Measurements from ENCODE around the gene PTGR3. TPM values are rescaled to one million over a fixed set of nuclear protein-coding genes. Genes with fewer than 3 reads are reported as not detected.
A peak's percentile ranks its signal among the peaks of the same experiment; 100 is the strongest.

The PTGR3 gene
- total and polyA plus RNA-seq, 2 donors from 2014 or later = 21.1 to 36.8 TPM

GRCh38 chr18:75227535-75228296 is 18.8 kb upstream of the PTGR3 start:
- intact Hi-C loops (cut with DNase I) = no loop called here
- peak overlapping the region in 1 of 3 donors; percentile 31 for H3K9ac ChIP-seq (ENCODE audit: low read length in 3 of 3)
- TF ChIP-seq, protein P1, sequence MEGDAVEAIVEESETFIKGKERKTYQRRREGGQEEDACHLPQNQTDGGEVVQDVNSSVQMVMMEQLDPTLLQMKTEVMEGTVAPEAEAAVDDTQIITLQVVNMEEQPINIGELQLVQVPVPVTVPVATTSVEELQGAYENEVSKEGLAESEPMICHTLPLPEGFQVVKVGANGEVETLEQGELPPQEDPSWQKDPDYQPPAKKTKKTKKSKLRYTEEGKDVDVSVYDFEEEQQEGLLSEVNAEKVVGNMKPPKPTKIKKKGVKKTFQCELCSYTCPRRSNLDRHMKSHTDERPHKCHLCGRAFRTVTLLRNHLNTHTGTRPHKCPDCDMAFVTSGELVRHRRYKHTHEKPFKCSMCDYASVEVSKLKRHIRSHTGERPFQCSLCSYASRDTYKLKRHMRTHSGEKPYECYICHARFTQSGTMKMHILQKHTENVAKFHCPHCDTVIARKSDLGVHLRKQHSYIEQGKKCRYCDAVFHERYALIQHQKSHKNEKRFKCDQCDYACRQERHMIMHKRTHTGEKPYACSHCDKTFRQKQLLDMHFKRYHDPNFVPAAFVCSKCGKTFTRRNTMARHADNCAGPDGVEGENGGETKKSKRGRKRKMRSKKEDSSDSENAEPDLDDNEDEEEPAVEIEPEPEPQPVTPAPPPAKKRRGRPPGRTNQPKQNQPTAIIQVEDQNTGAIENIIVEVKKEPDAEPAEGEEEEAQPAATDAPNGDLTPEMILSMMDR (IDR thresholded peaks at IDR 0.05; ENCODE audit: borderline replicate concordance, extremely low read depth, insufficient read depth) = no peak
- no peaks in the 10 kb centered on the region for H3K36me3 ChIP-seq (ENCODE audit: control insufficient read depth in 2 of 3, insufficient read depth in 3 of 3, low read length in 3 of 3)
- peak overlapping the region in 1 of 2 donors; percentile 84 for H3K27ac ChIP-seq (ENCODE audit: low read depth in 2 of 2, low read length in 2 of 2)
- H3K4me1 ChIP-seq (ENCODE audit: control insufficient read depth in 2 of 3, insufficient read depth in 2 of 3, low read depth in 1 of 3, low read length in 3 of 3) = peaks cover 15 to 21% (median 19%) of the 10 kb centered on the region in 3 donors
- FAIRE-seq (no peak), DNase-seq (peak in 1 of 5 donors; percentile 39)
- no peaks in the 10 kb centered on the region for H3K9me3 ChIP-seq (ENCODE audit: control insufficient read depth in 2 of 3, insufficient read depth in 1 of 3, low read length in 3 of 3)
- H3K4me3 ChIP-seq (ENCODE audit: low read length in 3 of 3) = peak overlapping the region in 2 of 3 donors; percentile 20 to 54
- no peaks in the 10 kb centered on the region for H3K27me3 ChIP-seq (ENCODE audit: control insufficient read depth, insufficient read depth, low read length)

GRCh38 chr18:75226956-75227316 is 18.0 kb upstream of the PTGR3 start:
- intact Hi-C loops (cut with DNase I) = no loop called here
- DNase-seq (peak in 1 of 5 donors; percentile 40), FAIRE-seq (no peak)
- TF ChIP-seq, protein P1 (IDR thresholded peaks at IDR 0.05; ENCODE audit: borderline replicate concordance, extremely low read depth, insufficient read depth) = no peak
- Histone ChIP-seq H3K4me3 (ENCODE audit: low read length in 3 of 3) (peak overlapping the region in 2 of 3 donors; percentile 8 to 54), H3K9ac (ENCODE audit: low read length in 3 of 3) (peak overlapping the region in 2 of 3 donors; percentile 31 to 77), H3K27me3 (ENCODE audit: control insufficient read depth, insufficient read depth, low read length) (no peaks in the 10 kb centered on the region), H3K4me1 (ENCODE audit: control insufficient read depth in 2 of 3, insufficient read depth in 2 of 3, low read depth in 1 of 3, low read length in 3 of 3) (peaks cover 17 to 23% (median 21%) of the 10 kb centered on the region in 3 donors), H3K27ac (ENCODE audit: low read depth in 2 of 2, low read length in 2 of 2) (peak overlapping the region; percentile 56 to 84), H3K36me3 (ENCODE audit: control insufficient read depth in 2 of 3, insufficient read depth in 3 of 3, low read length in 3 of 3) (no peaks in the 10 kb centered on the region), H3K9me3 (ENCODE audit: control insufficient read depth in 2 of 3, insufficient read depth in 1 of 3, low read length in 3 of 3) (no peaks in the 10 kb centered on the region)

GRCh38 chr18:75226286-75226955 is 17.5 kb upstream of the PTGR3 start:
- Histone ChIP-seq H3K27me3 (ENCODE audit: control insufficient read depth, insufficient read depth, low read length) (no peaks in the 10 kb centered on the region), H3K36me3 (ENCODE audit: control insufficient read depth in 2 of 3, insufficient read depth in 3 of 3, low read length in 3 of 3) (no peaks in the 10 kb centered on the region), H3K27ac (ENCODE audit: low read depth in 2 of 2, low read length in 2 of 2) (peak overlapping the region; percentile 56 to 84), H3K9me3 (ENCODE audit: control insufficient read depth in 2 of 3, insufficient read depth in 1 of 3, low read length in 3 of 3) (no peaks in the 10 kb centered on the region), H3K4me1 (ENCODE audit: control insufficient read depth in 2 of 3, insufficient read depth in 2 of 3, low read depth in 1 of 3, low read length in 3 of 3) (peaks cover 17 to 23% (median 22%) of the 10 kb centered on the region in 3 donors), H3K4me3 (ENCODE audit: low read length in 3 of 3) (peak overlapping the region in 2 of 3 donors; percentile 8 to 54), H3K9ac (ENCODE audit: low read length in 3 of 3) (peak overlapping the region in 2 of 3 donors; percentile 31 to 77)
- peak; percentile 86 for FAIRE-seq
- intact Hi-C loops (cut with DNase I) = no loop called here
- DNase-seq = peak in 4 of 5 donors; percentile 78 to 85 (median 82)
- TF ChIP-seq, protein P1 (IDR thresholded peaks at IDR 0.05; ENCODE audit: borderline replicate concordance, extremely low read depth, insufficient read depth) = no peak

All from kidney (tissue), 14 donors.